NCI-H2196 treated with DMSO at 0.1 percent for 48 hours (cell line): ENCODE data around the gene RPS29.

Experiments used
- DNase-seq: peaks from one replicate; lab custom pipeline; 2025; ENCODE audit not compliant: unreplicated experiment; lab: John Stamatoyannopoulos, UW

RPS29 gene

GRCh38 chr14:49553106-49553505 is 33.1 kb downstream of the RPS29 start:
- DNase-seq: no peak

- no peak for DNase-seq
Observed at GRCh38 chr14:49551569-49551968, 34.6 kb downstream of the RPS29 start.

- DNase-seq: no peak
Observed at GRCh38 chr14:49550286-49551184, 35.6 kb downstream of the RPS29 start.

GRCh38 chr14:49549881-49550280 is 36.3 kb downstream of the RPS29 start:
- no peak for DNase-seq

- no peak for DNase-seq
Observed at GRCh38 chr14:49549446-49549845, 36.7 kb downstream of the RPS29 start.

GRCh38 chr14:49546766-49547165 is 39.4 kb downstream of the RPS29 start:
- DNase-seq: no peak

- DNase-seq: no peak
Observed at GRCh38 chr14:49545716-49546115, 40.5 kb downstream of the RPS29 start.

GRCh38 chr14:49545071-49545470 is 41.1 kb downstream of the RPS29 start:
- no peak for DNase-seq

GRCh38 chr14:49541049-49541448 is 45.1 kb downstream of the RPS29 start:
- no peak for DNase-seq

- no peak for DNase-seq
Observed at GRCh38 chr14:49538852-49539251, 47.3 kb downstream of the RPS29 start.
